ENCODE measurements around the gene STARD7. TPM values are rescaled to one million over a fixed set of nuclear protein-coding genes. Genes with fewer than 3 reads are reported as not detected.

Gene STARD7
- total and polyA plus RNA-seq, 2 of the 13 experiments (the other 11 are each of a cell fraction or from before 2014, with no cell fraction given) = 88.2 to 300 TPM

DNA sequence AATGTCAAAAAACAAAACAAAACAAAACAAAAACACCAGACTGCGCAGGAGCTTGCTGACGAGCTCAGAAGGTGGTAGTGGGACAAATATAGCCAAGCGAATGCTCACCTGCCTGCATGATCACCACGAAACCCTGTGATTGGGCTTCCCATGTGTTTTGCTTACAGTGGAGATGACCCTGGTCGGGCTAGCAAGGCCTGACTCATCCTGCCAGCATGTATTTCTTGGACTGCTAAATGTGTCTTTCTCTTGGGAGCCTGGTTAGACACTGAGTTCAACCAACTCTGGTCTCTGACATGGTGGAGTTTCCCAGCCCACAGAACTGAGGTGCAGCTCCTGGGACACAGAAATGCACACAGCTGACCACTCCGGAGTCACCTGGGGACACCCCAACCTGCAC, 32.7 kb downstream of the STARD7 start:
- Histone ChIP-seq H3K27me3 (ENCODE audit: control insufficient read depth in 1 of 2, insufficient read depth in 2 of 2, low read length in 2 of 2) (peaks cover 0 to 9% of the 10 kb centered on the region in 2 experiments; a peak in 2 of 5 replicates), H3K9ac (ENCODE audit: insufficient read depth, low read depth, low read length) (no peak overlapping the region), H3K4me1 (ENCODE audit: insufficient read depth, low read length) (no peaks in the 10 kb centered on the region), H3K9me3 (ENCODE audit: low read length) (no peaks in the 10 kb centered on the region), H3K79me2 (ENCODE audit: insufficient read depth, low read length) (no peaks in the 10 kb centered on the region), H3K4me2 (ENCODE audit: low read depth, low read length) (no peak overlapping the region), H2AFZ (ENCODE audit: low read length) (no peak overlapping the region), H3K36me3 (replicated peaks in 1 of 2; ENCODE audit: control insufficient read depth in 1 of 2, insufficient read depth in 2 of 2, low read length in 2 of 2) (no peaks in the 10 kb centered on the region), H3K4me3 (replicated peaks in 1 of 3; ENCODE audit: insufficient read depth in 1 of 3, low read depth in 2 of 3, low read length in 3 of 3) (no peak overlapping the region), H3K27ac (ENCODE audit: extremely low read length, insufficient read depth, low read length) (no peak overlapping the region), H4K20me1 (ENCODE audit: insufficient read depth, low read length) (no peaks in the 10 kb centered on the region)
- WGBS (ENCODE audit: low lambda C conversion rate) = 46% methylated on average over 5 of the region's 6 CpGs
- FAIRE-seq (no peak), DNase-seq (ENCODE audit: low spot score) (no peak), ATAC-seq (no peak)
- no peak for TF ChIP-seq ZFAT (CRISPR knock-in tag; conservative IDR thresholded peaks at IDR 0.05)
- TF ChIP-seq ZNF605 (CRISPR knock-in tag; IDR thresholded peaks at IDR 0.05) = no peak
- TF ChIP-seq, protein P1, sequence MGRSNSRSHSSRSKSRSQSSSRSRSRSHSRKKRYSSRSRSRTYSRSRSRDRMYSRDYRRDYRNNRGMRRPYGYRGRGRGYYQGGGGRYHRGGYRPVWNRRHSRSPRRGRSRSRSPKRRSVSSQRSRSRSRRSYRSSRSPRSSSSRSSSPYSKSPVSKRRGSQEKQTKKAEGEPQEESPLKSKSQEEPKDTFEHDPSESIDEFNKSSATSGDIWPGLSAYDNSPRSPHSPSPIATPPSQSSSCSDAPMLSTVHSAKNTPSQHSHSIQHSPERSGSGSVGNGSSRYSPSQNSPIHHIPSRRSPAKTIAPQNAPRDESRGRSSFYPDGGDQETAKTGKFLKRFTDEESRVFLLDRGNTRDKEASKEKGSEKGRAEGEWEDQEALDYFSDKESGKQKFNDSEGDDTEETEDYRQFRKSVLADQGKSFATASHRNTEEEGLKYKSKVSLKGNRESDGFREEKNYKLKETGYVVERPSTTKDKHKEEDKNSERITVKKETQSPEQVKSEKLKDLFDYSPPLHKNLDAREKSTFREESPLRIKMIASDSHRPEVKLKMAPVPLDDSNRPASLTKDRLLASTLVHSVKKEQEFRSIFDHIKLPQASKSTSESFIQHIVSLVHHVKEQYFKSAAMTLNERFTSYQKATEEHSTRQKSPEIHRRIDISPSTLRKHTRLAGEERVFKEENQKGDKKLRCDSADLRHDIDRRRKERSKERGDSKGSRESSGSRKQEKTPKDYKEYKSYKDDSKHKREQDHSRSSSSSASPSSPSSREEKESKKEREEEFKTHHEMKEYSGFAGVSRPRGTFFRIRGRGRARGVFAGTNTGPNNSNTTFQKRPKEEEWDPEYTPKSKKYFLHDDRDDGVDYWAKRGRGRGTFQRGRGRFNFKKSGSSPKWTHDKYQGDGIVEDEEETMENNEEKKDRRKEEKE (IDR thresholded peaks at IDR 0.05) = no peak
- TF ChIP-seq ZNF678 (CRISPR knock-in tag; IDR thresholded peaks at IDR 0.05) = no peak
- no peak for TF ChIP-seq ZNF317 (CRISPR knock-in tag; IDR thresholded peaks at IDR 0.05)
- no peak for TF ChIP-seq CREB1 (IDR thresholded peaks at IDR 0.05)
- no peak for TF ChIP-seq CREB1 (CRISPR knock-in tag; IDR thresholded peaks at IDR 0.05)
- no peak for TF ChIP-seq ZNF841 (CRISPR knock-in tag; IDR thresholded peaks at IDR 0.05; ENCODE audit: borderline replicate concordance)
- no peak for TF ChIP-seq MAF1 (CRISPR knock-in tag; IDR thresholded peaks at IDR 0.05; ENCODE audit: borderline replicate concordance)
- TF ChIP-seq ZNF556 (CRISPR knock-in tag; IDR thresholded peaks at IDR 0.05; ENCODE audit: borderline replicate concordance) = no peak
- no peak for TF ChIP-seq NCOA2 (CRISPR knock-in tag; IDR thresholded peaks at IDR 0.05)
- no TSS peak for BruUV-seq (replicated peaks)
- CTCF ChIA-PET (ENCODE audit: low intra/inter-chr PET ratio, low total read pairs) = no interaction called here
- POLR2A ChIA-PET = no interaction called here
- intact Hi-C loops (cut with micrococcal nuclease; ENCODE audit: unreplicated experiment) (loop anchor here (10.0 kb wide), 1 partner anchor 151 kb away; no protein-coding TSS in a partner anchor), in situ Hi-C loops (cut with HindIII; ENCODE audit: extremely low pct_ligation_motif_present, low pct_unique_long_range_greater_than_20kb) (no loop called here)
